ENCODE measurements around the gene ZBTB9. TPM values are rescaled to one million over a fixed set of nuclear protein-coding genes. Genes with fewer than 3 reads are reported as not detected.

ZBTB9 gene
- polyA plus RNA-seq, 2 of the 4 experiments (the other 2 are of a cell fraction) = 6.9 to 9.9 TPM

DNA sequence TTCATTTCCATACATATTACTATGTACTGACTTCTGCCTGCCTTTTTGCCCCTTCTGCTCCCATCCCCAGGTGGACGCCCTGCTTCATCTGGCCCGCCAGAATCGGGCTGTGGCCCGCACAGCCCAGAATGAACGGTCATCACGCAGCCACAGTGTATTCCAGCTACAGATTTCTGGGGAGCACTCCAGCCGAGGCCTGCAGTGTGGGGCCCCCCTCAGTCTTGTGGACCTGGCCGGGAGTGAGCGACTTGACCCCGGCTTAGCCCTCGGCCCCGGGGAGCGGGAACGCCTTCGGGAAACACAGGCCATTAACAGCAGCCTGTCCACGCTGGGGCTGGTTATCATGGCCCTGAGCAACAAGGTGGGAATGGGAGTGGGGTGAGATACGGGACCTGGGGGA, 48.2 kb upstream of the ZBTB9 start:
- POLR2A ChIA-PET = no interaction called here
- FAIRE-seq = no peak
- H3K9me3 ChIP-seq = no peaks in the 10 kb centered on the region
- H3K4me3 ChIP-seq = no peak overlapping the region
- peaks cover 8% of the 10 kb centered on the region for H3K4me1 ChIP-seq
- no peak overlapping the region for H3K4me2 ChIP-seq
- DNase-seq (ENCODE audit: low read depth in 1 of 2, low spot score in 1 of 2) = no peak
- CTCF ChIA-PET = interaction anchor here (0.6 to 1.6 kb wide), 4 partner anchors 10 to 705 kb away, joined by 3 to 7 read pairs (median 4); partner anchors contain the start of gene RGL2
- TF ChIP-seq JUNB (IDR thresholded peaks at IDR 0.05) (no peak), MYC (IDR thresholded peaks at IDR 0.05; ENCODE audit: borderline replicate concordance, low read length) (no peak), HOXB5 (CRISPR knock-in tag; IDR thresholded peaks at IDR 0.05) (no peak), HOXB13 (CRISPR knock-in tag; IDR thresholded peaks at IDR 0.05; ENCODE audit: low read depth) (no peak), EP300 (IDR thresholded peaks at IDR 0.05) (no peak), RARB (CRISPR knock-in tag; IDR thresholded peaks at IDR 0.05) (no peak), JUN (IDR thresholded peaks at IDR 0.05) (no peak), HEYL (CRISPR knock-in tag; IDR thresholded peaks at IDR 0.05) (no peak), ZFP36 (IDR thresholded peaks at IDR 0.05; ENCODE audit: borderline replicate concordance, partially characterized antibody) (no peak), ZC3H11A (IDR thresholded peaks at IDR 0.05) (no peak), RNF2 (IDR thresholded peaks at IDR 0.05; ENCODE audit: borderline replicate concordance, low read depth) (no peak), ZNF302 (CRISPR knock-in tag; IDR thresholded peaks at IDR 0.05) (no peak), NR3C1 (IDR thresholded peaks at IDR 0.05) (no peak), KDM1A (IDR thresholded peaks at IDR 0.05; ENCODE audit: low read depth) (no peak), FOSB (CRISPR knock-in tag; IDR thresholded peaks at IDR 0.05) (no peak)
- TF ChIP-seq, protein P1, sequence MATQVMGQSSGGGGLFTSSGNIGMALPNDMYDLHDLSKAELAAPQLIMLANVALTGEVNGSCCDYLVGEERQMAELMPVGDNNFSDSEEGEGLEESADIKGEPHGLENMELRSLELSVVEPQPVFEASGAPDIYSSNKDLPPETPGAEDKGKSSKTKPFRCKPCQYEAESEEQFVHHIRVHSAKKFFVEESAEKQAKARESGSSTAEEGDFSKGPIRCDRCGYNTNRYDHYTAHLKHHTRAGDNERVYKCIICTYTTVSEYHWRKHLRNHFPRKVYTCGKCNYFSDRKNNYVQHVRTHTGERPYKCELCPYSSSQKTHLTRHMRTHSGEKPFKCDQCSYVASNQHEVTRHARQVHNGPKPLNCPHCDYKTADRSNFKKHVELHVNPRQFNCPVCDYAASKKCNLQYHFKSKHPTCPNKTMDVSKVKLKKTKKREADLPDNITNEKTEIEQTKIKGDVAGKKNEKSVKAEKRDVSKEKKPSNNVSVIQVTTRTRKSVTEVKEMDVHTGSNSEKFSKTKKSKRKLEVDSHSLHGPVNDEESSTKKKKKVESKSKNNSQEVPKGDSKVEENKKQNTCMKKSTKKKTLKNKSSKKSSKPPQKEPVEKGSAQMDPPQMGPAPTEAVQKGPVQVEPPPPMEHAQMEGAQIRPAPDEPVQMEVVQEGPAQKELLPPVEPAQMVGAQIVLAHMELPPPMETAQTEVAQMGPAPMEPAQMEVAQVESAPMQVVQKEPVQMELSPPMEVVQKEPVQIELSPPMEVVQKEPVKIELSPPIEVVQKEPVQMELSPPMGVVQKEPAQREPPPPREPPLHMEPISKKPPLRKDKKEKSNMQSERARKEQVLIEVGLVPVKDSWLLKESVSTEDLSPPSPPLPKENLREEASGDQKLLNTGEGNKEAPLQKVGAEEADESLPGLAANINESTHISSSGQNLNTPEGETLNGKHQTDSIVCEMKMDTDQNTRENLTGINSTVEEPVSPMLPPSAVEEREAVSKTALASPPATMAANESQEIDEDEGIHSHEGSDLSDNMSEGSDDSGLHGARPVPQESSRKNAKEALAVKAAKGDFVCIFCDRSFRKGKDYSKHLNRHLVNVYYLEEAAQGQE (IDR thresholded peaks at IDR 0.05) = no peak
- TF ChIP-seq, protein P2, sequence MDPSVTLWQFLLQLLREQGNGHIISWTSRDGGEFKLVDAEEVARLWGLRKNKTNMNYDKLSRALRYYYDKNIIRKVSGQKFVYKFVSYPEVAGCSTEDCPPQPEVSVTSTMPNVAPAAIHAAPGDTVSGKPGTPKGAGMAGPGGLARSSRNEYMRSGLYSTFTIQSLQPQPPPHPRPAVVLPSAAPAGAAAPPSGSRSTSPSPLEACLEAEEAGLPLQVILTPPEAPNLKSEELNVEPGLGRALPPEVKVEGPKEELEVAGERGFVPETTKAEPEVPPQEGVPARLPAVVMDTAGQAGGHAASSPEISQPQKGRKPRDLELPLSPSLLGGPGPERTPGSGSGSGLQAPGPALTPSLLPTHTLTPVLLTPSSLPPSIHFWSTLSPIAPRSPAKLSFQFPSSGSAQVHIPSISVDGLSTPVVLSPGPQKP (IDR thresholded peaks at IDR 0.05; ENCODE audit: low read depth, low read length) = no peak
- TF ChIP-seq, protein P3, sequence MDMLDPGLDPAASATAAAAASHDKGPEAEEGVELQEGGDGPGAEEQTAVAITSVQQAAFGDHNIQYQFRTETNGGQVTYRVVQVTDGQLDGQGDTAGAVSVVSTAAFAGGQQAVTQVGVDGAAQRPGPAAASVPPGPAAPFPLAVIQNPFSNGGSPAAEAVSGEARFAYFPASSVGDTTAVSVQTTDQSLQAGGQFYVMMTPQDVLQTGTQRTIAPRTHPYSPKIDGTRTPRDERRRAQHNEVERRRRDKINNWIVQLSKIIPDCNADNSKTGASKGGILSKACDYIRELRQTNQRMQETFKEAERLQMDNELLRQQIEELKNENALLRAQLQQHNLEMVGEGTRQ (IDR thresholded peaks at IDR 0.05) = no peak
- TF ChIP-seq, protein P4, sequence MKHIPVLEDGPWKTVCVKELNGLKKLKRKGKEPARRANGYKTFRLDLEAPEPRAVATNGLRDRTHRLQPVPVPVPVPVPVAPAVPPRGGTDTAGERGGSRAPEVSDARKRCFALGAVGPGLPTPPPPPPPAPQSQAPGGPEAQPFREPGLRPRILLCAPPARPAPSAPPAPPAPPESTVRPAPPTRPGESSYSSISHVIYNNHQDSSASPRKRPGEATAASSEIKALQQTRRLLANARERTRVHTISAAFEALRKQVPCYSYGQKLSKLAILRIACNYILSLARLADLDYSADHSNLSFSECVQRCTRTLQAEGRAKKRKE (CRISPR knock-in tag; IDR thresholded peaks at IDR 0.05; ENCODE audit: low read depth) = no peak
- TF ChIP-seq, protein P5, sequence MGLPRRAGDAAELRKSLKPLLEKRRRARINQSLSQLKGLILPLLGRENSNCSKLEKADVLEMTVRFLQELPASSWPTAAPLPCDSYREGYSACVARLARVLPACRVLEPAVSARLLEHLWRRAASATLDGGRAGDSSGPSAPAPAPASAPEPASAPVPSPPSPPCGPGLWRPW (IDR thresholded peaks at IDR 0.05) = no peak
- ATAC-seq = no peak
- H3K27ac ChIP-seq = no peak overlapping the region
- 98% methylated on average over 8 of the region's 17 CpGs for WGBS (ENCODE audit: missing lambda C conversion rate)

DNA sequence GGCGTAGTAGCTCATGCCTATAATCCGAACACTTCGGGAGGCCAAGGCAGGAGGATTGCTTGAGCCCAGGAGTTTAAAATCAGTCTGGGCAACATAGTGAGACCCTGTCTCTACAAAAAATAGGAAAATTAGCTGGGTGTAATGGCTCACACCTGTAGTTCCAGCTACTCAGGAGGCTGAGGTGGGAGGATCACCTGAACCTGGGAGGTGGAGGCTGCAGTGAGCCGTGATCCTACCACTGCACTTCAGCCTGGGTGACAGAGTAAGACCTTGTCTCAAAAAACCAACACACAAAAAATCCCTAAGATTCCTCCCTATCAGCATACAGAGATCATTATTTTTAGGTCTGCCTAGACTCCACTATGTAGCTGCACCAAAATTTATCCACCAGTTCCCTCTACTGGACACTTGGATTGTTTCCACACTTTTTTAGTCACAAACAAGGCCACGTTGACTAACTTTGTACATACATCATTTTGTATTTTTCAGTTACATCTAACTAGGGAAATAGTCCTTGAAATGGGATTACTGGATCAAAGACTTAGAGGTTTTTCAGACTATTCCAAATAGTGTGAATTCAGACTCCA, 47.2 kb upstream of the ZBTB9 start:
- 87% methylated on average over 5 of the region's 5 CpGs for WGBS (ENCODE audit: missing lambda C conversion rate)

More for the DNA sequence above, 47.2 kb upstream of the ZBTB9 start:
- TF ChIP-seq MAFK (IDR thresholded peaks at IDR 0.05; ENCODE audit: partially characterized antibody) (no peak), SREBF2 (IDR thresholded peaks at IDR 0.05) (no peak), RAD21 (conservative IDR thresholded peaks at IDR 0.05 in 1 of 2, IDR thresholded peaks at IDR 0.05 in 1 of 2) (peak; percentile 25 to 40; a peak in 2 of 5 replicates)
- Histone ChIP-seq H3K27ac (no peak overlapping the region), H3K4me2 (no peak overlapping the region), H3K4me1 (peaks cover 12% of the 10 kb centered on the region), H3K9me3 (no peaks in the 10 kb centered on the region), H3K4me3 (no peak overlapping the region)
- no peak for ATAC-seq
- POLR2A ChIA-PET = no interaction called here
- DNase-seq (ENCODE audit: low read depth in 1 of 2, low spot score in 1 of 2) = peak in 1 of 2 experiments; percentile 47
- FAIRE-seq = no peak
- CTCF ChIA-PET = interaction anchor here (0.8 to 1.6 kb wide), 7 partner anchors 10 to 129 kb away, joined by 3 to 6 read pairs (median 3); partner anchors contain the start of genes B3GALT4 and RGL2

Measured in A549 (cell line).